ENCODE results near the gene LYRM9.

GRCh38 chr17:27899525-27899924 lies 6.4 kb upstream of the LYRM9 start:
- TF ChIP-seq CTCF (IDR thresholded peaks at IDR 0.05) (no peak), EP300 (IDR thresholded peaks at IDR 0.05) (no peak)
